Activated naive CD4-positive, alpha-beta T cell treated with anti-CD3 and anti-CD28 coated beads, Interleukin-2, amount 10 ng/mL, durations not matched to agents 7 days and 5 days (primary cell): ENCODE data around the gene SFSWAP.
A peak's percentile ranks its signal among the peaks of the same experiment; 100 is the strongest.
"Not testable (repeated sequence)": the region's sequence is repeated elsewhere in the genome, so short reads cannot be mapped to it uniquely, and the experiment has no call there.

ENCODE experiments used
- CTCF ChIA-PET: fragments of 350-600 bp; sonication (Branson Sonifier 250); formaldehyde crosslinking; loops from one replicate; lab custom pipeline; 2021; ENCODE audit warnings: antibody characterized with exemption; lab: Charles Lee
- DNase-seq: peaks from one replicate; pipeline ENCODE4 v3.0.0-alpha.2; 2020
- H3K27ac Mint-ChIP-seq: one replicate; pipeline ENCODE4 v1.8.0; 2021; ENCODE audit warnings: mild to moderate bottlenecking, moderate library complexity, mixed read lengths
- H3K27me3 Mint-ChIP-seq: one replicate; pipeline ENCODE4 v1.8.0; 2021; ENCODE audit warnings: mild to moderate bottlenecking, mixed read lengths
- H3K36me3 Mint-ChIP-seq: one replicate; pipeline ENCODE4 v1.8.0; 2021; ENCODE audit warnings: mixed read lengths
- H3K4me1 Mint-ChIP-seq: one replicate; pipeline ENCODE4 v1.8.0; 2021; ENCODE audit warnings: mixed read lengths
- H3K4me3 Mint-ChIP-seq: one replicate; pipeline ENCODE4 v1.8.0; 2021; ENCODE audit warnings: mild to moderate bottlenecking, moderate library complexity, mixed read lengths
- H3K9me3 Mint-ChIP-seq: one replicate; pipeline ENCODE4 v1.8.0; 2021; ENCODE audit warnings: mixed read lengths

Gene SFSWAP

DNA sequence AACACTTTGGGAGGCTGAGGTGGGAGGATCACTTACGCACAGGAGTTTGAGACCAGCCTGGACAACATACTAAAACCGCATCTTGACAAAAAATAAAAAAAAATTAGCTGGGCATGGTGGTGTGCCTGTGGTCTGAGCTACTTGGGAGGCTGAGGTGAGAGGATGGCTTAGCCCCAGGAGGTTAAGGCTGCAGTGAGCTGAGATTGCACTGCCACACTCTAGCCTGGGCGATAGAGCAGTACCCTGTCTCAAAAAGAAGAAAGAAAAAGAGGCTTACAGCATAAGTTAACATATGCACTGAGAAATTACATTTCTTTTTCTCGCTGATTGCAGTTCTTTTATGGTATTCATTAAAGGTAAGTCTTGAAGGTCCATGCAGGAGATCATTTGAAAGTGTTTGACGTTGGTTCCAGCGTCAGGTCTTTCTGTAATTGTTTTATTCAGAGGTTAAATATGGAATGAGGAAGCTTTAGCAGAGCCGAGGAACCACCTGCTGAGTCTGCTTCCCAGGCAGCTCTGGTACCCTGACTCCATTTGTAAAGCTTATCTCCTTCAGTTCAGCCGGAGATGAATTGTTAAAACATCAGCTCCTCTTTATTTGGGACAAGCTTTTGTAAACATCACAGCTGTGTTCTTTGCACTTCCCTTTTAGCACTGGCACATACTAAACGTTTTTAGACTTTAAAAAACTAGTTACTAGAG, 18.5 kb downstream of the SFSWAP start:
- Mint-ChIP-seq H3K36me3 (peaks cover 62% of the 10 kb centered on the region), H3K27me3 (no peaks in the 10 kb centered on the region), H3K9me3 (no peaks in the 10 kb centered on the region), H3K27ac (no peak overlapping the region), H3K4me1 (peaks cover 2% of the 10 kb centered on the region), H3K4me3 (no peak overlapping the region)
- no peak for DNase-seq
- CTCF ChIA-PET = no interaction called here

DNA sequence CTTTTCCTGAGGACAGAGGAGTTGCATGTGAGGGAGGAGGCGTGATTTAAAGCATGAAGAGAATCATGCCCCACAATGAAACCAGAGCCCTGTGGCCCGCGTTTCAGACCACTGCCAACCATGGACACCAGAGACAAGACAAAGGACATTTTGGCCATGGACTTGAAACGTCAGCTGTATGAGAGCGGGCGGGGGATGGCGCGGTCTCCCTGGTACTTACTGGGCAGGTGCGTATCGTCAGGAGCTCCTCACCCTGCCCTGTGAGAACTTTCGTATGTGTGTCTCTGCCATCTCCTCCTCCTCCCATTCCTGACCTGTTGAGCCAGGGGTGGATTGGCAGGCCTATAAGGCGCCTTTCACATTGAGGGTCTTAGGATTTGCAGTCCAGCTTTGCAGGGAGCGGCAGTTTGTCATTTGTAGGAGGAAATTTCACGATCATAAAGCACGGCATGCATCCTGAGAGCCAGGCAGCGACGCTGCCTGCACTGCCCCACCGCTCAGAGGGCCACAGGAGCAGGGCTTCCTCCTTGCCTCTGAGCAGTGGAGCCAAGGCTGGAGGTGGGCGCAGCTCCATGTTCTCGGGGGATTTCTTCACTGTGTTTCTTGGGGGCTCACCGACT, 22.2 kb downstream of the SFSWAP start:
- Mint-ChIP-seq H3K4me1 (no peaks in the 10 kb centered on the region), H3K27me3 (no peaks in the 10 kb centered on the region), H3K36me3 (peaks cover 57% of the 10 kb centered on the region), H3K27ac (no peak overlapping the region), H3K9me3 (no peaks in the 10 kb centered on the region), H3K4me3 (no peak overlapping the region)
- DNase-seq = no peak
- CTCF ChIA-PET = interaction anchor here (0.9 kb wide), 1 partner anchor 22 kb away, joined by 3 read pairs; no protein-coding TSS in a partner anchor

DNA sequence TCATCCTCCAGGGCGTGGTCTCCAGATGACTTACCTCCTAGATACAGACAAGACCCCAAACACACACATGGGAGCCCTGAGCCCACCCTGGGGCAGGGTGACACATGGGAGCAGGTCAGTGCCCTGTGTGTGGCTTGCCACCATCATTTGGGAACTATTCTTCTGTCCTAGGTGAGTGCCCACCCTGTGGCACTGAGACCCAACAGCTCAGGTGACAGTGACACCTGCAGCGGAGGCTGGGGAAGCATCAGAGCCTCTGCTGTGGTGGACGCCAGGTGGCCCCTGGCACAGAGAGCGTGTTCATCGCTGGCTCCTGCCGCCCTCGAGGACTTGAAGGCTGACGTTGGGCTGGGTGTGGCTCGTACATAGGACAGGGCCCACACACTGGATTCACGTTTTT, 23.0 kb downstream of the SFSWAP start:
- no peak for DNase-seq
- no peaks in the 10 kb centered on the region for H3K27me3 Mint-ChIP-seq
- H3K9me3 Mint-ChIP-seq = no peaks in the 10 kb centered on the region
- CTCF ChIA-PET = no interaction called here
- no peak overlapping the region for H3K4me3 Mint-ChIP-seq
- no peaks in the 10 kb centered on the region for H3K4me1 Mint-ChIP-seq
- no peak overlapping the region for H3K27ac Mint-ChIP-seq
- peaks cover 54% of the 10 kb centered on the region for H3K36me3 Mint-ChIP-seq

DNA sequence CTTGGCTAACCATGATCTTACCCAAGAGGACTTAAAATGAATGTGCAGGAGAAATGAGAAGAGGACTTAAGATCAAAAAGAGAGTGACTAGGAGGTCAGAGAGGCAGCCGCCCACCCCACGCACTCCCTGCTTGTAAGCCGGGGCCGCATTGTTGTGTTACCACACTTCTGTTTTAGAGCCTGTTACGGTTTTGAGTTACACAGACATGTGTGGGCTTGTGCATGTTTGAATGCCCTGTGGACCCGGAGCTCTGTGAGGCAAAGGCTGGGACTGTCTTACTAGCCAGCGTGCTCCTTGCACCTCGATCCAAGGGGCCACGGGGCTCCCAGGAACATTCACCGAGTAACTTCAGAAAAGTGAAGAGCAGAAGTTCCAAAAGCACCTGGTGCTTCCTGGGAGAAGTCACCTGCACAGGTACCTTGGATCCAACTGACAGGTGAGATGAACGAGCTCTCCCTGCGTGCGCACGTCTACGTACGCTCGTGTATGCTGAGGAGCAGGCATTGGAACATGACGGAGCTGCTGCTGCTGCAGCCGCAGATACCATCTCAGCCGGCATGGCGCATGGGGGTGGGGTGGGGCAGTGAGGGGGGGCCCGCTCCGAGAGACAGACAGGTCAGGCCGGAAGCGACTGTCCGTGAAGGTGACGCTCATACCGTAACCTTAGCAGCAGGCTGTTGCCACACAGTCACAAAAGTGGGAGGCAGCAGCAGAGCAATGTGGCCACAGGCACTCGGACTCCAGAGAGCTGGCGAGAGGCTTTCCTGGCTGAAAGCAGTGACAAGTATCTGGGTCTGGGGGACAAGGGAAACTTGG, 23.7 kb downstream of the SFSWAP start:
- no peak overlapping the region for H3K4me3 Mint-ChIP-seq
- H3K27me3 Mint-ChIP-seq = no peaks in the 10 kb centered on the region
- no peak for DNase-seq
- CTCF ChIA-PET = no interaction called here
- no peaks in the 10 kb centered on the region for H3K4me1 Mint-ChIP-seq
- H3K9me3 Mint-ChIP-seq = no peaks in the 10 kb centered on the region
- H3K27ac Mint-ChIP-seq = no peak overlapping the region
- peaks cover 49% of the 10 kb centered on the region for H3K36me3 Mint-ChIP-seq

DNA sequence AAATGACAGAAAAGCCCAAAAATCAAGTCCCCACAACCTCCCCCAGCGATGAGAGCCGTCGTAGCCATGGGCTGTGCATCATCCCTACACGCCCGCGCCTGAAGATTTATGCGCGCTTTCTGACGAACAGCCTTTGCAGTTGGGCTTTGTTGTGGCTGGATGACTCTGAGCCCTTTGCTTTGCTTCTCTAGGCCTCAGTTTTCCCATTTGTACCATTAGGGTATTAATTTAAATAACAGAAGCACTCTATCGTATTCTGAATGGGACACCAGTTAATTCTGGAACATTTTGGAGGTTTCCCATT, 24.2 kb downstream of the SFSWAP start:
- DNase-seq = no peak
- H3K36me3 Mint-ChIP-seq = peaks cover 48% of the 10 kb centered on the region
- H3K4me1 Mint-ChIP-seq = no peaks in the 10 kb centered on the region
- no peaks in the 10 kb centered on the region for H3K9me3 Mint-ChIP-seq
- no peaks in the 10 kb centered on the region for H3K27me3 Mint-ChIP-seq
- no peak overlapping the region for H3K27ac Mint-ChIP-seq
- H3K4me3 Mint-ChIP-seq = no peak overlapping the region
- CTCF ChIA-PET = no interaction called here

DNA sequence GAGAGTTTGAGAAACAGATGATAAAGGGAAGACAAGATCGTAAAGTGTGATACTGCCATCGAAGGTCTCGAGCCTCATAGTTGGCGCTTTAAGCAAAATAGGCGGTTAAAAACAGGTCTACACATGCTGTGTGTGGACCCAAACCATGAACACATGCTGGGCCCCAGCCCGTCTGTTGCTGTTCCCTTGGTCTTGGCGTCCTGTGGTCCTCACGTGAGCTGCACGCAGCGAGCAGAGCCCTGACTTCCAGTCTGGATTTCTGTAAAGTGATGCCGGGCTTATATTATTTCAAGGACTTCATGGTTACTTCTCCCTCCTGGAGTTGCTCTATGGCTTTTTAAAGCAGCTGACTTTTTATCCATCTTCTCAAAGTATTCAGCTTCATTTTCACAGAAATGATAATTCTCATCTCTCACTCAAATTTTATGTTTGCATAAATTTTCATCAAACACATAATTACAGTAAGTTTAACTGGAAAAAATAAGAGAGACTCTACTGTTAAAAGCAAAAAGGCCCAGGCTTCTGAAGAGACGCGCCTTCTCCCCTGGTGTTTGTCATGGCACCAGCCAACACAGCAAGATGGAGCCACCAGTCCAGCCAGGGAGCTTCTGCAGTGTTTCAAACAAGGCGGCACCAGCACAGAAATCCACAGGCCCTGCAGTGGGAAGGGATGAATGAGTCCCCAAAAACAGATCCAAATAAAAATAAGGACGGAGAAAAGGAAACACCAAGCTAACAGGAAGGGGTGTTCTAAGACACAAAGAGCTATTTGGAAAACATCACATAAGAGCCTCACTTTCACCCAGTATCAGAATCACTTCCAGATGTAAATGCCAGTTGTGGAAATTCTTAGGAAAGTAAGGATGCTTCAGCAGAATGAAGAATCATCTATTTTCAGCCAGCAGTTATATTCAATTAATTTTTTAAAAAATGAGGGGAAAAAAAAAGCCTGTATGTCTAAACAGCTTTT, 24.9 kb downstream of the SFSWAP start:
- H3K27me3 Mint-ChIP-seq = no peaks in the 10 kb centered on the region
- H3K4me1 Mint-ChIP-seq = no peaks in the 10 kb centered on the region
- DNase-seq = no peak
- H3K36me3 Mint-ChIP-seq = peaks cover 49% of the 10 kb centered on the region
- CTCF ChIA-PET = no interaction called here
- no peaks in the 10 kb centered on the region for H3K9me3 Mint-ChIP-seq
- peak overlapping the region; percentile 3 for H3K27ac Mint-ChIP-seq
- no peak overlapping the region for H3K4me3 Mint-ChIP-seq

DNA sequence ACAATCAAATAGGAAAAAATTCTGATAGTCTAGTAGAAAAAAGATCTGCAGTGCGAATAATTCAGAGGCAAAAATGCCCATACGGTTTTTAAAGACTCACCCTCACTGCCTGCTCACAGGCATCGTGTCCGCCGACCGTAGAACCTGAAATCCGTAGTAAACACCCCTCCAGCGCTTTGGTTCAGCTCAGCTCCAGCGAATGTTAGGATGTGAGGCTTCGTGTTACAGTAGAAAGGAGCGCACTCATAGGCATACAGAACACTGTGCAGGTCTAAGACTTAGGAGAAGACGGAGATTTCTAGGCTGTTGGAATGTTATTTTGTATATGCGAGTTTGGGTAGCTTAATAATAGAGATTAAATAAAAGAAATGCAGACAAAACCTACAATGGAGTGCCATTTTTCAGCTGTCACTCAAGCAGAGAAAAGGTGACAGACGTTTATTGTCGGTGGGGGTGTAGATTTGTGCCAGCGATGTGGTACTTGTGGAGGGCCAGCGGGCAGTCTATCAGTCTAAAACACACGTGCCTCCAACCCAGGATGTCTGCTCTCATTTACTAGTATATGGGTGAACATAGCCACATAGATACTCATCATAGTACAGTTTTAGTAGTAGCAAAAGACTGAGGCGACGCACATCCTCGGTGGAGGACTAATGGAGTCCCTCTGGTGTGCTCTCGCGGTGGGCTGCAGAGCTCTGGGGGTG, 25.7 kb downstream of the SFSWAP start:
- no peaks in the 10 kb centered on the region for H3K27me3 Mint-ChIP-seq
- no peak overlapping the region for H3K27ac Mint-ChIP-seq
- CTCF ChIA-PET = no interaction called here
- peaks cover 44% of the 10 kb centered on the region for H3K36me3 Mint-ChIP-seq
- DNase-seq = no peak
- H3K4me1 Mint-ChIP-seq = no peaks in the 10 kb centered on the region
- H3K9me3 Mint-ChIP-seq = peaks cover under 1% of the 10 kb centered on the region
- no peak overlapping the region for H3K4me3 Mint-ChIP-seq

DNA sequence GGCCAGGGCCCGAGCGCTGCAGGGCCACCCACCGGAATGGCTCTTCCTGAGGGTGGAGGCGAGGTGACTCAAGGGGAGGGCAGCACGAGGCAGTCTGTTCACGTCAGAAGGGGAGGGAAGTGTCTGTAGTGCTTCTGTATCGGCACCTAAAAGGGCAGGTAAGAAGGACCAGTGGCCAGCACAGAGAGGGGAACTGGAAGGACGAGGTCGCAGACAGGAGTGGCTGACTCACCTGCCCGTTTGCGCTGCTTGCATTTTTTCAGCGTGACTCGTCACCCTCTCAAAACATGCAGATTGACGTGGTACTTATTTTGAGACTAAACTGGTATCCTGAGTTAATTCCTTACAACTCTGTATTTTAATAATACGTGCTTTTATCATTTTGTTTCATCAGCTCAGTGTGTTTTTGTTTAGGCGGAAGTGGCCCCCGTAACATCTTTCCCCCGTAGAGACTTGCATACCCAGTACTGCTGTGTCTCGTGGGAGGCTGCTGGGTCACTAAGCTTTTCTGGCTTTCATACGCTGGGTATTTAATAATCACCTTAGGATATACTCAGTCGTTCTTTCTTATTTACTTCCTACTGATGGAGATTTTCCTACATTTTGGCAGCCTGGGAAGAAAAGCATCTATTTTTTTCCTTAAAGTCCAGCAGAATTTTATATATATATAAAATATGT, 26.4 kb downstream of the SFSWAP start:
- CTCF ChIA-PET = no interaction called here
- Mint-ChIP-seq H3K4me3 (no peak overlapping the region), H3K9me3 (peaks cover 4% of the 10 kb centered on the region), H3K36me3 (peaks cover 50% of the 10 kb centered on the region), H3K27ac (no peak overlapping the region), H3K4me1 (no peaks in the 10 kb centered on the region), H3K27me3 (no peaks in the 10 kb centered on the region)
- DNase-seq = no peak

DNA sequence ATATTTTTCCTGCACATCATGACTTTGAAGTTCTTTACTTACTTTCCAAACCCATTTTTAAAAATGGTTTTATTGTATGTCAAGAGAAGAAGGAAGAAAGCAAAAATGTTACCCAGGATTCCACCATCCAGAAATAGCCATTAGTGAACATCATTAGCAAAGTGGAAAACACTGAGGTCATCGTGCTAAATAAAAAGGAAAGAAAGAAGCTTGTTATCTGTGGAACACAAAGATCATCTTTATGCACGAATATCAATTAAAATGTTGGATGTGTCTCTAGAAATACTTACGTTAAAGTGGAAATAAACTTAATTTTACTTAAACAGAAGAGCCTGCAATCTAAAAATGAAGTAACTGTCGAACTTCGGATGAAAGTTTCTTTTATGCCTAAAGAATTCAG, 27.3 kb downstream of the SFSWAP start:
- DNase-seq = no peak
- H3K9me3 Mint-ChIP-seq = peaks cover 10% of the 10 kb centered on the region
- H3K4me1 Mint-ChIP-seq = no peaks in the 10 kb centered on the region
- no peak overlapping the region for H3K27ac Mint-ChIP-seq
- peaks cover 51% of the 10 kb centered on the region for H3K36me3 Mint-ChIP-seq
- H3K27me3 Mint-ChIP-seq = no peaks in the 10 kb centered on the region
- no peak overlapping the region for H3K4me3 Mint-ChIP-seq
- CTCF ChIA-PET = interaction anchor here (0.7 kb wide), 1 partner anchor 634 kb away, joined by 3 read pairs; no protein-coding TSS in a partner anchor

DNA sequence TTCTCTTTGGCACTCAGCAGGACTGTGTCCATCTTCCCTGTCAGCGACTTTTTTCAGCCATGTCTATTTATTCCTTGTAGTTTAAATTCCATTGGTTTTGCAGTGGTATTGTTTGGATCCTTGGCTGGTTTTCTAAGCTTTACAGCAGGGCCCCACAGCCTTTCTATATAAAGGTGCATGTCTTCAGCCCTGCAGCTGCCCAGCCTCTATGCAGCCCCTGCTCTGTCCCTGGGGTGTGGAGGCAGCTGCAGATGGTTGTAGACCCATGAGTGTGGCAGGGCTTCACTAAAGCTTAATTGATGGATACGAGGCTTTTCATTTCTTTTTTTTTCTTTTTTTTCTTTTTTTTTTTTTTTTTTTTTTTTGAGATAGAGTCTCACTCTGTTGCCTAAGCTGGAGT, 29.7 kb downstream of the SFSWAP start:
- CTCF ChIA-PET = no interaction called here
- H3K4me3 Mint-ChIP-seq = no peak overlapping the region
- H3K27me3 Mint-ChIP-seq = no peaks in the 10 kb centered on the region
- no peak overlapping the region for H3K27ac Mint-ChIP-seq
- no peaks in the 10 kb centered on the region for H3K4me1 Mint-ChIP-seq
- no peak for DNase-seq
- H3K36me3 Mint-ChIP-seq = peaks cover 60% of the 10 kb centered on the region
- H3K9me3 Mint-ChIP-seq = peaks cover 20% of the 10 kb centered on the region

DNA sequence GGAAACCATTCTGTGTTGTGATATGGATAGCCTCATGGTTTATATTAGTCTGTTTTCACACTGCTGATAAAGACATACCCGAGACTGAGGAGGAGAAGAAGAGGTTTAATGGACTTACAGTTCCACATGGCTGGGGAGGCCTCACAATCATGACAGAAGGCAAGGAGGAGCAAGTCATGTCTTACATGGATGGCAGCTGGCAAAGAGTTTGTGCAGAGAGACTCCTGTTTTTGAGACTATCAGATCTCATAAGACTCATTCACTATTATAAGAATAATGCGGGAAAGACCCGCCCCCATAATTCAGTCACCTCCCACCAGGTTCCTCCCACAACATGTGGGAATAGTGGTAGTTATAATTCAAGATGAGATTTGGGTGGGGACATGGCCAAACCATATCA, 31.9 kb downstream of the SFSWAP start:
- not testable (repeated sequence) for H3K4me1 Mint-ChIP-seq, DNase-seq, H3K27ac Mint-ChIP-seq, H3K27me3 Mint-ChIP-seq, H3K4me3 Mint-ChIP-seq
- Mint-ChIP-seq H3K36me3 (peaks cover 58% of the 10 kb centered on the region), H3K9me3 (peaks cover 20% of the 10 kb centered on the region)
- CTCF ChIA-PET = interaction anchor here (1.2 kb wide), 1 partner anchor 13 kb away, joined by 3 read pairs; no protein-coding TSS in a partner anchor

DNA sequence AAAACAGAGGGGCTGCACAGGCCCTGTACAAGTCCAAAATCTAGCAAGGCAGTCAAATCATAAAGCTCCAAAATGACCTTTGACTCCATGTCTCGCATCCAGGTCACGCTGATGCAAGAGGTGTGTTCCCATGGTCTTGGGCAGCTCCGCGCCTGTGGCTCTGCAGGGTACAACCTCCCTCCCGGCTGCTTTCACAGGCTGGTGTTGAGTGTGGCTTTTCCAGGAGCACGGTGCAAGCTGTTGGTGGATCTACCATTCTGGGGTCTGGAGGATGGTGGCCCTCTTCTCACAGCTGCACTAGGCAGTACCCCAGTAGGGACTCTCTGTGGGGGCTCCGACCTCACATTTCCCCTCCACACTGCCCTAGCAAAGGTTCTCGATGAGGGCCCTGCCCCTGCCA, 32.5 kb downstream of the SFSWAP start:
- not testable (repeated sequence) for H3K27me3 Mint-ChIP-seq, H3K27ac Mint-ChIP-seq, H3K4me1 Mint-ChIP-seq, H3K4me3 Mint-ChIP-seq, DNase-seq
- Mint-ChIP-seq H3K36me3 (peaks cover 55% of the 10 kb centered on the region), H3K9me3 (peaks cover 20% of the 10 kb centered on the region)
- CTCF ChIA-PET = interaction anchor here (1.2 kb wide), 1 partner anchor 12 kb away, joined by 3 read pairs; no protein-coding TSS in a partner anchor

DNA sequence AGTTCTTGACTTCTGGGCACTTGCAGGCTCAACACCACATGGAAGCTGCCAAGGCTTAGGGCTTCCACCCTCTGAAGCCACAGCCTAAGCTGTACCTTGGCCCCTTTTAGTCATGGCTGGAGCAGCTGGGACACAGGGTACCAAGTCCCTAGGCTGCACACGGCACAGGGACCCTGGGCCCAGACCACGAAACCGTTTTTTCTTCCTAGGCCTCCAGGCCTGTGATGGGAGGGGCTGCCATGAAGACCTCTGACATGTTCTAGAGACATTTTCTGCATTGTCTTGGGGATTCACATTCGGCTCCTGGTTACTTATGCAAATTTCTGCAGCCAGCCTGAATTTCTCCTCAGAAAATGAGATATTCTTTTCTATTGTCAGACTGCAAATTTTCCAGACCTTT, 33.0 kb downstream of the SFSWAP start:
- Mint-ChIP-seq H3K9me3 (peaks cover 20% of the 10 kb centered on the region), H3K36me3 (peaks cover 55% of the 10 kb centered on the region)
- not testable (repeated sequence) for H3K27ac Mint-ChIP-seq

More for the DNA sequence above, 33.0 kb downstream of the SFSWAP start:
- CTCF ChIA-PET = interaction anchor here (1.2 kb wide), 1 partner anchor 12 kb away, joined by 3 read pairs; no protein-coding TSS in a partner anchor
- not testable (repeated sequence) for H3K4me1 Mint-ChIP-seq, H3K27me3 Mint-ChIP-seq, H3K4me3 Mint-ChIP-seq, DNase-seq
